H1 (cell line): ENCODE results near the gene SLC2A4. TPM values are rescaled to one million over a fixed set of nuclear protein-coding genes. Genes with fewer than 3 reads are reported as not detected.

Experiments
- CBX8 ChIP-seq: fragments of 300-800, 300-1000 bp; sonication (generic); IDR thresholded peaks from 2 replicates; pipeline ENCODE4 v1.7.1; 2016; ENCODE audit warnings: low read depth, low read length, borderline replicate concordance
- EGR1 ChIP-seq: IDR thresholded peaks from 2 replicates; pipeline ENCODE4 v1.6.1; 2011; ENCODE audit warnings: low read depth, low read length, borderline replicate concordance
- GTF2F1 ChIP-seq: IDR thresholded peaks from 2 replicates; pipeline ENCODE4 v1.6.1; 2012; ENCODE audit warnings: low read depth, low read length, improper control_type of control experiment, borderline replicate concordance
- HDAC2 ChIP-seq, 2 experiments: fragments of 300-600 bp in 1 of 2; sonication (generic) in 1 of 2; IDR thresholded peaks; 2 replicates each; pipeline ENCODE4 v1.6.1; 2011 to 2012; ENCODE audit warnings: low read depth in 2 of 2, low read length in 2 of 2, mild to moderate bottlenecking in 2 of 2, moderate library complexity in 2 of 2, borderline replicate concordance in 1 of 2, inconsistent platforms in 1 of 2
- HDAC6 ChIP-seq: IDR thresholded peaks from one replicate; pipeline ENCODE4 v1.7.1; 2012; ENCODE audit warnings: low read depth, mild to moderate bottlenecking, inconsistent platforms, low read length, moderate library complexity
- KDM5A ChIP-seq: fragments of 200-600 bp; IDR thresholded peaks from 2 replicates; pipeline ENCODE4 v1.7.1; 2012; ENCODE audit warnings: mild to moderate bottlenecking, low read length, inconsistent platforms, mixed read lengths
- POLR2AphosphoS5 ChIP-seq: IDR thresholded peaks from 2 replicates; pipeline ENCODE4 v1.6.1; 2011; ENCODE audit warnings: low read depth, low read length
- POU5F1 ChIP-seq: IDR thresholded peaks from 2 replicates; pipeline ENCODE4 v1.6.1; 2011; ENCODE audit warnings: low read depth, mild to moderate bottlenecking, low read length, moderate library complexity
- RAD21 ChIP-seq, 2 experiments: IDR thresholded peaks in 1 of 2; conservative IDR thresholded peaks in 1 of 2; 2 replicates each; pipeline ENCODE4 v1.6.1; 2011; ENCODE audit warnings: low read depth in 2 of 2, low read length in 2 of 2, improper control_type of control experiment in 1 of 2, inconsistent platforms in 1 of 2, mild to moderate bottlenecking in 1 of 2, moderate library complexity in 1 of 2
- RBBP5 ChIP-seq: IDR thresholded peaks from 2 replicates; pipeline ENCODE4 v1.7.1; 2012; ENCODE audit warnings: low read depth, mild to moderate bottlenecking, inconsistent platforms, low read length, moderate library complexity, borderline replicate concordance
- SAP30 ChIP-seq: fragments of 300-600 bp; sonication (generic); IDR thresholded peaks from 2 replicates; pipeline ENCODE4 v1.7.1; 2012; ENCODE audit warnings: low read length, moderate library complexity, mild to moderate bottlenecking, inconsistent platforms; ENCODE audit not compliant: insufficient read depth, insufficient replicate concordance
- SP1 ChIP-seq: IDR thresholded peaks from 2 replicates; pipeline ENCODE4 v1.6.1; 2011; ENCODE audit warnings: low read depth, low read length
- SRF ChIP-seq: IDR thresholded peaks from 2 replicates; pipeline ENCODE4 v1.6.1; 2011; ENCODE audit warnings: mild to moderate bottlenecking, low read depth, low read length, moderate library complexity
- SUZ12 ChIP-seq: fragments of 200-600 bp; sonication (generic); IDR thresholded peaks from 2 replicates; pipeline ENCODE4 v1.6.1; 2012; ENCODE audit warnings: mild to moderate bottlenecking, inconsistent platforms, low read length, moderate library complexity, mixed read lengths
- TAF1 ChIP-seq: IDR thresholded peaks from 2 replicates; pipeline ENCODE4 v1.6.1; 2011; ENCODE audit warnings: mild to moderate bottlenecking, low read depth, low read length
- YY1 ChIP-seq: IDR thresholded peaks from 2 replicates; pipeline ENCODE4 v1.6.1; 2011; ENCODE audit warnings: low read depth, mild to moderate bottlenecking, low read length
- ZNF274 ChIP-seq: IDR thresholded peaks from 2 replicates; pipeline ENCODE4 v1.7.0; 2012; ENCODE audit warnings: low read length, borderline replicate concordance; ENCODE audit errors: extremely low read depth
- polyA plus RNA-seq, 7 experiments: library from polyadenylated mRNA; depleted of rRNA in 3 of 7; stranded (reverse) in 5 of 7; unstranded in 2 of 7; fragments of >200 nt in 5 of 7; fragments of 200-250 nt in 2 of 7; gene quantifications; 1 replicate in 5 of 7; 2 replicates in 1 of 7; 4 replicates in 1 of 7; pipeline versions ENCODE4 v1.2.1 to v1.2.3, GENCODE V29; 2011 to 2013; ENCODE audit warnings: missing spikeins in 2 of 7, mixed read lengths in 2 of 7
- total RNA-seq: library from RNA; stranded (reverse); fragmentation: NEBNext Ultra II Directional; extraction: Animal tissue kit (Norgen Biotek cat#: 25700); gene quantifications from 2 replicates; pipeline ENCODE4 v1.2.1, GENCODE V29; 2021

SLC2A4 gene
- total and polyA plus RNA-seq, 2 of the 8 experiments (the other 6 are each of a cell fraction or from before 2014, with no cell fraction given): 5.7 to 6.9 TPM

DNA sequence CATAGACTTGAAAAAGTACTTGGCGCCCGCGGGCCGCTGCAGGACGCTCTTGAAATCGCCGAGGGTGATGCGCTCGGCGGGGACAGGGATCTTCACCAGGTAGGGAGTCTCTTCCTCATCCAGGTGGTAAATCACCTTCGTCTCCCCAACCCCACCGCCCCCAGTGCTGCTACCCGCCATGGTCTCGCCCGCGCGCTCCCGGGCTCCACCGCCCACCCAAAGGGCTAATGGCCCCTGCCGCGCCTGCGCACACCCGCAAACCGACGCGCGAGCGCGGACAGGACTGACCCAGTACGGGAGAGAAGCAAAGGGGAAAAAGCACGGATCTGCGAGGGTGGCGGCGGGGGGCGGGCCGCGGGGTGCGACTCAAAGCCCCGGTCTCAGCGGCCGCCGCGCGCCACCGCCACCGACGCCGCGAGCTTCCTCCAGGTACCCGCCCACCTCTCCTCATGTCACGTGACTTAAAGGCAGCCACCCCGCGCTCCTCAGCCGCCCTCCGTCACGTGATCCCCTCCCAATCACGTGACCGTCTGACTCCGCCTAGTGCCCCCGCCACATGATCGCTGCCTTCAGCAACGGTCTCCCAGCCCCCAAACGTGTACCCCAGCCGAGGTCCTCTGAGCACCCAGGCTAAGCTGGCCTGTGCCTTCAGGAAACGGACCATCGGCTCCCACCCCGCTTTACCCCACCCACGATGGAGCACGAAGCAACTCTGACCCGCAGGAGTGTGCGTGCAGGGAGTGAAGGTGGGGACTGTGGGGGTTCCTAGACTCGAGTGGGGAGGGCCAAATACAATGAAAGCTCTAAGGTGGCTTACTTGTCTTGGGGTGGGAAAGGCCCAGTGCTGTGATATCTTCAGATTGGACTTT, 47.2 kb upstream of the SLC2A4 start, which contains the start of gene DVL2 (continued):
- no peak for TF ChIP-seq SUZ12
- TF ChIP-seq SP1: no peak; the same call in 1 of the 2 replicates
- TF ChIP-seq CBX8: no peak
- TF ChIP-seq TAF1: peak; percentile 52; the same call in 1 of the 2 replicates
- TF ChIP-seq POLR2AphosphoS5: peak; percentile 97
- 0 out of 4 replicates have a peak, but pooled peaks of 1 of the 2 experiments have one; percentile 52 for TF ChIP-seq HDAC2 (IDR thresholded peaks at IDR 0.05; ENCODE audit: borderline replicate concordance in 1 of 2, low read depth in 2 of 2, low read length in 2 of 2)
- TF ChIP-seq HDAC6: no peak
- TF ChIP-seq GTF2F1: peak; percentile 92
- no peak for TF ChIP-seq POU5F1
- TF ChIP-seq SAP30: no peak
- TF ChIP-seq ZNF274: no peak
- TF ChIP-seq SRF: no peak
- no peak; a peak in 1 of 4 replicates for TF ChIP-seq RAD21 (IDR thresholded peaks at IDR 0.05 in 1 of 2, conservative IDR thresholded peaks at IDR 0.05 in 1 of 2; ENCODE audit: low read depth in 2 of 2, low read length in 2 of 2)
- no peak for TF ChIP-seq EGR1
- TF ChIP-seq RBBP5: peak; percentile 69; the same call in 1 of the 2 replicates
- peak; percentile 72 for TF ChIP-seq KDM5A
- TF ChIP-seq YY1: no peak; the same call in 1 of the 2 replicates
